GM12878 (cell line): ENCODE measurements around the gene PLRG1. TPM values are rescaled to one million over a fixed set of nuclear protein-coding genes. Genes with fewer than 3 reads are reported as not detected.

Experiments
- ATAC-seq: fragments of 200-7000 bp; cut with Tn5 transposase; 3 replicates; pipeline ENCODE4 v1.9.1; 2020; ENCODE audit warnings: mild to moderate bottlenecking, moderate library complexity
- BruUV-seq: library from RNA; stranded (reverse); fragments of 400-500 nt; replicated peaks from 2 replicates; lab custom pipeline; 2021; lab: Mats Ljungman, UMichigan
- CTCF ChIA-PET: fragments of 300-600 bp; sonication (Branson Sonifier 250); formaldehyde crosslinking; extraction: SDS; loops from one replicate; lab custom pipeline; 2021; ENCODE audit warnings: inconsistent platforms; lab: Yijun Ruan, JAX
- POLR2A ChIA-PET: fragments of 350-600 bp; formaldehyde crosslinking; extraction: SDS; loops from one replicate; lab custom pipeline; 2021; ENCODE audit warnings: inconsistent platforms; lab: Charles Lee
- RAD21 ChIA-PET: fragments of 300-600 bp; sonication (Branson Sonifier 250); formaldehyde crosslinking; loops from one replicate; lab custom pipeline; 2023; ENCODE audit warnings: antibody characterized with exemption; ENCODE audit not compliant: unreplicated experiment; lab: Charles Lee
- SMC1A ChIA-PET: fragments of 300-600 bp; sonication (Branson Sonifier 250); formaldehyde crosslinking; loops from one replicate; lab custom pipeline; 2023; ENCODE audit not compliant: unreplicated experiment, uncharacterized antibody; lab: Charles Lee
- DNase-seq: peaks from one replicate; pipeline ENCODE4 v3.0.0-alpha.2; 2011; ENCODE audit warnings: low read depth, low spot score
- FAIRE-seq: peaks from 3 replicates; lab custom pipeline; 2011; peaks lifted over from hg19 to GRCh38; lab: Jason Lieb, UNC
- H2AFZ ChIP-seq: 2 replicates; pipeline ENCODE4 v1.6.0; 2011; ENCODE audit warnings: low read depth, low read length, control low read depth; ENCODE audit not compliant: control insufficient read depth
- H3K27ac ChIP-seq: 2 replicates; pipeline ENCODE4 v1.5.1; 2011; ENCODE audit warnings: control low read depth; ENCODE audit not compliant: control insufficient read depth, insufficient read depth
- H3K27me3 ChIP-seq, 2 experiments: replicated peaks in 1 of 2; 2 replicates each; pipeline versions ENCODE4 v1.6.0 to v1.6.1; 2011; ENCODE audit warnings: low read length in 1 of 2; ENCODE audit not compliant: control insufficient read depth in 2 of 2, insufficient read depth in 2 of 2
- H3K36me3 ChIP-seq, 2 experiments: 2 replicates each; pipeline ENCODE4 v1.5.1; 2011; ENCODE audit warnings: low read length in 1 of 2; ENCODE audit not compliant: control insufficient read depth in 2 of 2, insufficient read depth in 2 of 2
- H3K4me1 ChIP-seq: 2 replicates; pipeline ENCODE4 v1.6.1; 2011; ENCODE audit warnings: mild to moderate bottlenecking, low read length, moderate library complexity, mixed read lengths; ENCODE audit not compliant: control insufficient read depth, insufficient read depth
- H3K4me2 ChIP-seq: 2 replicates; pipeline ENCODE4 v1.6.0; 2011; ENCODE audit warnings: control low read depth; ENCODE audit not compliant: control insufficient read depth, insufficient read depth
- H3K4me3 ChIP-seq: fragments of 200-600 bp; sonication (generic); 2 replicates; pipeline ENCODE4 v1.5.1; 2016
- H3K79me2 ChIP-seq: 2 replicates; pipeline ENCODE4 v1.6.0; 2011; ENCODE audit warnings: low read length; ENCODE audit not compliant: control insufficient read depth, insufficient read depth
- H3K9ac ChIP-seq: 2 replicates; pipeline ENCODE4 v1.8.0; 2011; ENCODE audit warnings: low read length, control low read depth, mixed read lengths; ENCODE audit not compliant: control insufficient read depth, insufficient read depth
- H3K9me3 ChIP-seq: replicated peaks from 3 replicates; pipeline ENCODE4 v1.5.1; 2011; ENCODE audit warnings: mild to moderate bottlenecking, low read length; ENCODE audit not compliant: control insufficient read depth, insufficient read depth
- H4K20me1 ChIP-seq: 2 replicates; pipeline ENCODE4 v1.6.0; 2011; ENCODE audit not compliant: control insufficient read depth, insufficient read depth
- BCL3 ChIP-seq: IDR thresholded peaks from 2 replicates; pipeline ENCODE4 v1.6.1; 2011; ENCODE audit warnings: borderline replicate concordance, low read depth, mild to moderate bottlenecking, moderate library complexity, low read length; ENCODE audit not compliant: insufficient read depth, poor library complexity, severe bottlenecking
- CHD1 ChIP-seq: IDR thresholded peaks from 2 replicates; pipeline ENCODE4 v1.6.1; 2012; ENCODE audit warnings: low read depth, low read length, improper control_type of control experiment
- MYC ChIP-seq: IDR thresholded peaks from 2 replicates; pipeline ENCODE4 v1.6.1; 2011; ENCODE audit warnings: mild to moderate bottlenecking, low read length, moderate library complexity, inconsistent platforms; ENCODE audit not compliant: insufficient read depth, insufficient replicate concordance, insufficient read length, severe bottlenecking
- NFIC ChIP-seq: IDR thresholded peaks from 2 replicates; pipeline ENCODE4 v1.6.1; 2012; ENCODE audit warnings: low read depth, mild to moderate bottlenecking, inconsistent platforms, low read length, moderate library complexity
- NFXL1 ChIP-seq: fragments of 450-650 bp; IDR thresholded peaks from 2 replicates; pipeline ENCODE4 v1.6.1; 2017; ENCODE audit warnings: antibody characterized with exemption, mild to moderate bottlenecking, borderline replicate concordance
- RB1 ChIP-seq: fragments of 450-650 bp; formaldehyde crosslinking; IDR thresholded peaks from 2 replicates; pipeline ENCODE4 v1.6.1; 2017; ENCODE audit warnings: mild to moderate bottlenecking, borderline replicate concordance
- RELA ChIP-seq: fragments of 450-650 bp; IDR thresholded peaks from 2 replicates; pipeline ENCODE4 v1.8.0; 2014; ENCODE audit warnings: borderline replicate concordance; ENCODE audit not compliant: partially characterized antibody
- SMARCA5 ChIP-seq: fragments of 450-650 bp; IDR thresholded peaks from 2 replicates; pipeline ENCODE4 v1.6.1; 2017; ENCODE audit warnings: mild to moderate bottlenecking
- SP1 ChIP-seq: IDR thresholded peaks from one replicate; pipeline ENCODE4 v1.6.1; 2011; ENCODE audit warnings: low read depth, low read length
- TARDBP ChIP-seq: IDR thresholded peaks from 2 replicates; pipeline ENCODE4 v1.6.1; 2016; ENCODE audit warnings: borderline replicate concordance
- ZBED1 ChIP-seq: IDR thresholded peaks from 2 replicates; pipeline ENCODE4 v1.6.1; 2016; ENCODE audit warnings: borderline replicate concordance
- ZBTB33 ChIP-seq: fragments of 450-650 bp; IDR thresholded peaks from 2 replicates; pipeline ENCODE4 v1.6.1; 2017; ENCODE audit warnings: mild to moderate bottlenecking
- WGBS: methylation state at CpG from one replicate; pipeline ENCODE4 v1.1.6; 2016; ENCODE audit warnings: low lambda C conversion rate; ENCODE audit not compliant: insufficient replicate concordance, insufficient coverage; ENCODE audit errors: missing lambda C conversion rate; 5-methylcytosine and 5-hydroxymethylcytosine counted together
- in situ Hi-C: fragments of 300-500 bp; cut with MboI; formaldehyde crosslinking; loops from 9 replicates; pipeline ENCODE4 v1.14.3; 2018; ENCODE audit warnings: mixed read lengths
- intact Hi-C: fragments of 100-400 bp; cut with micrococcal nuclease; formaldehyde crosslinking; loops from one replicate; pipeline ENCODE4 v1.14.2; 2022; ENCODE audit not compliant: unreplicated experiment
- polyA plus RNA-seq, 11 experiments: library from polyadenylated mRNA; depleted of rRNA in 4 of 11; unstranded in 6 of 11; stranded (reverse) in 5 of 11; fragments of >200 nt; fragmentation: Nextera tagmentation in 4 of 11; fragmentation: Illumina TruSeq in 1 of 11; extraction: Ambion mirVana in 4 of 11; extraction: Trizol in 1 of 11; gene quantifications; 1 replicate in 1 of 11; 2 replicates in 10 of 11; pipeline versions ENCODE4 v1.2.1 to v1.2.3, GENCODE V29; 2011 to 2016; ENCODE audit warnings: inconsistent platforms in 2 of 11, missing spikeins in 2 of 11, low read depth in 1 of 11
- total RNA-seq, 4 experiments: library from RNA; depleted of rRNA in 3 of 4; stranded (reverse); fragments of >200 nt in 3 of 4; fragmentation: Illumina TruSeq in 1 of 4; extraction: Trizol in 1 of 4; gene quantifications; 2 replicates each; pipeline versions ENCODE4 v1.2.1 to v1.2.3, GENCODE V29; 2013 to 2021

The PLRG1 gene
- total and polyA plus RNA-seq, 10 of the 15 experiments (the other 5 are each of a cell fraction or from before 2014, with no cell fraction given): 54.7 to 182 (median 111) TPM

- Histone ChIP-seq H3K9ac (no peak overlapping the region), H3K27ac (no peak overlapping the region), H3K4me3 (no peak overlapping the region), H3K4me2 (no peak overlapping the region), H3K9me3 (no peaks in the 10 kb centered on the region), H3K4me1 (no peaks in the 10 kb centered on the region), H3K27me3 (peaks cover 0 to 3% of the 10 kb centered on the region in 2 experiments; a peak in 2 of 4 replicates), H2AFZ (no peak overlapping the region), H3K79me2 (no peaks in the 10 kb centered on the region), H4K20me1 (no peaks in the 10 kb centered on the region), H3K36me3 (no peaks in the 10 kb centered on the region)
- in situ Hi-C loops: no loop called here
- DNase-seq (no peak), ATAC-seq (no peak), FAIRE-seq (no peak)
- ChIA-PET CTCF (no interaction called here), POLR2A (no interaction called here), RAD21 (no interaction called here), SMC1A (no interaction called here)
- BruUV-seq: no TSS peak
- TF ChIP-seq NFIC: no peak
- WGBS: 76% methylated on average over 2 of the region's 2 CpGs
- intact Hi-C loops: no loop called here
Measured at GRCh38 chr4:154511548-154511947, 38.7 kb downstream of the PLRG1 start.

- H3K4me2 ChIP-seq: no peak overlapping the region
- no peaks in the 10 kb centered on the region for H3K4me1 ChIP-seq
- no peak overlapping the region for H3K4me3 ChIP-seq
- no peak overlapping the region for H2AFZ ChIP-seq
- ChIA-PET SMC1A (interaction anchor here (0.6 to 1.9 kb wide), 18 partner anchors 10 to 1161 kb away, joined by 3 to 14 read pairs (median 4); partner anchors contain the start of gene PLRG1), POLR2A (no interaction called here), RAD21 (interaction anchor here (0.7 to 1.9 kb wide), 8 partner anchors 9 to 721 kb away, joined by 3 to 14 read pairs (median 4); no protein-coding TSS in a partner anchor), CTCF (interaction anchor here (0.8 to 2.5 kb wide), 19 partner anchors 9 to 1161 kb away, joined by 3 to 36 read pairs (median 5); no protein-coding TSS in a partner anchor)
- no peaks in the 10 kb centered on the region for H3K9me3 ChIP-seq
- no peak for DNase-seq
- no peaks in the 10 kb centered on the region for H3K36me3 ChIP-seq
- no peak for FAIRE-seq
- in situ Hi-C loops: loop anchor here (10.0 kb wide), 1 partner anchor 182 kb away; no protein-coding TSS in a partner anchor
- no peak for ATAC-seq
- no peak overlapping the region for H3K9ac ChIP-seq
- WGBS: 25% methylated on average over 3 of the region's 3 CpGs
- no peaks in the 10 kb centered on the region for H4K20me1 ChIP-seq
- peaks cover 0 to 5% of the 10 kb centered on the region in 2 experiments; a peak in 1 of 4 replicates for H3K27me3 ChIP-seq
- BruUV-seq: no TSS peak
- intact Hi-C loops: loop anchor here (2.0 kb wide), 1 partner anchor 178 kb away; no protein-coding TSS in a partner anchor
- no peak overlapping the region for H3K27ac ChIP-seq
- H3K79me2 ChIP-seq: no peaks in the 10 kb centered on the region
- TF ChIP-seq SMARCA5: no peak
- no peak for TF ChIP-seq RELA
- TF ChIP-seq MYC: no peak
- TF ChIP-seq NFXL1: no peak
- TF ChIP-seq NFIC: no peak
- TF ChIP-seq BCL3: no peak
- no peak for TF ChIP-seq TARDBP
- no peak for TF ChIP-seq CHD1
- no peak for TF ChIP-seq SP1
- TF ChIP-seq ZBED1: no peak
- TF ChIP-seq RB1: no peak
- no peak for TF ChIP-seq ZBTB33
Measured at GRCh38 chr4:154507156-154507555, 43.0 kb downstream of the PLRG1 start.
